SK-N-SH (cell line): ENCODE data around the gene CCDC148. TPM values are rescaled to one million over a fixed set of nuclear protein-coding genes. Genes with fewer than 3 reads are reported as not detected.

Experiments used
- CTCF ChIA-PET: fragments of 300-600, 350-600 bp; formaldehyde crosslinking; extraction: SDS; loops from one replicate; lab custom pipeline; 2021; lab: Yijun Ruan, JAX
- POLR2A ChIA-PET: fragments of 350-600 bp; sonication (Branson Sonifier 250); formaldehyde crosslinking; extraction: SDS; loops from one replicate; lab custom pipeline; 2020; ENCODE audit warnings: antibody characterized with exemption, inconsistent platforms; lab: Yijun Ruan, JAX
- DNase-seq: peaks from one replicate; pipeline ENCODE4 v3.0.0; 2012
- H2AFZ ChIP-seq: fragments of 200-600 bp; sonication (generic); 2 replicates; pipeline ENCODE4 v1.8.1; 2016; ENCODE audit warnings: antibody characterized with exemption, mild to moderate bottlenecking, low read depth
- H3F3A ChIP-seq: fragments of 200-600 bp; sonication (generic); replicated peaks from 2 replicates; pipeline ENCODE3; 2016; ENCODE audit warnings: antibody characterized with exemption, mild to moderate bottlenecking; ENCODE audit not compliant: insufficient read depth
- H3K27ac ChIP-seq, 2 experiments: fragments of 200-500 bp in 1 of 2; fragments of 200-600 bp in 1 of 2; sonication (Bioruptor generic) in 1 of 2; sonication (generic), shearing (Covaris generic) in 1 of 2; 2 replicates each; pipeline versions ENCODE4 v1.5.1 to v1.6.1; 2014 to 2016; ENCODE audit warnings: low read depth in 2 of 2, inconsistent platforms in 1 of 2, low read length in 1 of 2, mild to moderate bottlenecking in 1 of 2, mixed read lengths in 1 of 2
- H3K27me3 ChIP-seq: fragments of 200-600 bp; sonication (generic), shearing (Covaris generic); 2 replicates; pipeline ENCODE4 v1.6.1; 2016; ENCODE audit warnings: mixed run types; ENCODE audit not compliant: insufficient read depth
- H3K36me3 ChIP-seq, 2 experiments: fragments of 200-500 bp in 1 of 2; fragments of 200-600 bp in 1 of 2; sonication (Bioruptor generic) in 1 of 2; sonication (generic) in 1 of 2; replicated peaks in 1 of 2; 2 replicates each; pipeline versions ENCODE3 to v1.5.1; 2014 to 2016; ENCODE audit warnings: low read length in 1 of 2, mild to moderate bottlenecking in 1 of 2; ENCODE audit not compliant: insufficient read depth in 2 of 2, control insufficient read depth in 1 of 2
- H3K4me1 ChIP-seq, 2 experiments: fragments of 200-500 bp in 1 of 2; fragments of 200-600 bp in 1 of 2; sonication (Bioruptor generic) in 1 of 2; sonication (generic), shearing (Covaris generic) in 1 of 2; 2 replicates each; pipeline versions ENCODE4 v1.5.1 to v1.6.1; 2014 to 2016; ENCODE audit warnings: low read depth in 1 of 2, low read length in 1 of 2, mixed run types in 1 of 2; ENCODE audit not compliant: insufficient read depth in 2 of 2, control insufficient read depth in 1 of 2
- H3K4me2 ChIP-seq: fragments of 200-600 bp; sonication (generic), shearing (Covaris generic); 2 replicates; pipeline ENCODE4 v1.6.1; 2017; ENCODE audit warnings: mixed run types
- H3K4me3 ChIP-seq, 2 experiments: fragments of 200-500 bp in 1 of 2; fragments of 200-600 bp in 1 of 2; sonication (Bioruptor generic) in 1 of 2; sonication (generic), shearing (Covaris generic) in 1 of 2; 2 replicates each; pipeline versions ENCODE4 v1.5.1 to v1.8.1; 2014 to 2016; ENCODE audit warnings: low read depth in 2 of 2, inconsistent platforms in 1 of 2, low read length in 1 of 2, mild to moderate bottlenecking in 1 of 2, mixed read lengths in 1 of 2, moderate library complexity in 1 of 2
- H3K79me2 ChIP-seq: fragments of 200-600 bp; sonication (generic); 2 replicates; pipeline ENCODE4 v1.8.1; 2017; ENCODE audit warnings: mild to moderate bottlenecking; ENCODE audit not compliant: insufficient read depth
- H3K9ac ChIP-seq: fragments of 200-600 bp; sonication (generic); 2 replicates; pipeline ENCODE4 v1.6.1; 2017; ENCODE audit warnings: mixed run types
- H3K9me2 ChIP-seq: fragments of 200-600 bp; sonication (generic); 2 replicates; pipeline ENCODE4 v1.6.1; 2017; ENCODE audit warnings: mixed run types
- H3K9me3 ChIP-seq: fragments of 200-600 bp; sonication (generic); 2 replicates; pipeline ENCODE4 v1.6.1; 2017; ENCODE audit warnings: mixed run types, mild to moderate bottlenecking, moderate library complexity
- H4K20me1 ChIP-seq: fragments of 200-600 bp; sonication (generic); 2 replicates; pipeline ENCODE4 v1.6.1; 2017; ENCODE audit warnings: mild to moderate bottlenecking, mixed run types; ENCODE audit not compliant: insufficient read depth
- CHD2 ChIP-seq: fragments of 150-350 bp; IDR thresholded peaks from 2 replicates; pipeline ENCODE4 v1.6.1; 2018; ENCODE audit warnings: low read length; ENCODE audit not compliant: partially characterized antibody
- ELF1 ChIP-seq: IDR thresholded peaks from 2 replicates; pipeline ENCODE4 v1.4.0; 2012
- EZH2phosphoT487 ChIP-seq: fragments of 200-600 bp; sonication (generic); IDR thresholded peaks from 2 replicates; pipeline ENCODE4 v1.6.1; 2017; ENCODE audit warnings: low read depth, mixed run types, mild to moderate bottlenecking, antibody characterized with exemption, moderate library complexity, borderline replicate concordance
- FOXJ3 ChIP-seq: sonication (generic); formaldehyde crosslinking; IDR thresholded peaks from 2 replicates; pipeline ENCODE4 v1.5.1; 2020; ENCODE audit warnings: mild to moderate bottlenecking, missing genetic modification reagents
- GABPA ChIP-seq: IDR thresholded peaks from 2 replicates; pipeline ENCODE4 v1.4.0; 2012; ENCODE audit warnings: low read depth, mild to moderate bottlenecking
- IRF3 ChIP-seq: fragments of 150-350 bp; IDR thresholded peaks from 2 replicates; pipeline ENCODE4 v1.6.1; 2016; ENCODE audit warnings: mild to moderate bottlenecking, low read depth, low read length
- MEF2A ChIP-seq: IDR thresholded peaks from 2 replicates; pipeline ENCODE4 v1.4.0; 2012; ENCODE audit warnings: low read depth, borderline replicate concordance
- MXI1 ChIP-seq: IDR thresholded peaks from 2 replicates; pipeline ENCODE4 v1.6.1; 2012; ENCODE audit warnings: mild to moderate bottlenecking, low read depth, low read length, improper control_type of control experiment
- RXRA ChIP-seq: IDR thresholded peaks from 2 replicates; pipeline ENCODE4 v1.4.0; 2012; ENCODE audit warnings: low read depth, mild to moderate bottlenecking, borderline replicate concordance
- SIN3A ChIP-seq: IDR thresholded peaks from 2 replicates; pipeline ENCODE4 v1.6.1; 2012; ENCODE audit warnings: low read depth, mild to moderate bottlenecking, low read length, moderate library complexity, borderline replicate concordance
- SMC3 ChIP-seq: IDR thresholded peaks from 2 replicates; pipeline ENCODE4 v1.6.1; 2012; ENCODE audit warnings: low read depth, low read length, improper control_type of control experiment
- TAF1 ChIP-seq: IDR thresholded peaks from 2 replicates; pipeline ENCODE4 v1.6.1; 2012; ENCODE audit warnings: low read depth, mild to moderate bottlenecking, low read length, moderate library complexity, borderline replicate concordance
- TEAD4 ChIP-seq: IDR thresholded peaks from 2 replicates; pipeline ENCODE4 v1.4.0; 2012; ENCODE audit warnings: mild to moderate bottlenecking, borderline replicate concordance; ENCODE audit not compliant: insufficient read depth
- polyA plus RNA-seq, 3 experiments: library from polyadenylated mRNA; depleted of rRNA; stranded (reverse); fragments of >200 nt; gene quantifications; 2 replicates each; pipeline ENCODE4 v1.2.3, GENCODE V29; 2012
- TF ChIP-seq, protein P1 (sequence below): fragments of 150-350 bp; IDR thresholded peaks from 2 replicates; pipeline ENCODE4 v1.6.1; 2017; ENCODE audit warnings: antibody characterized with exemption, low read length, low read depth, borderline replicate concordance
- TF ChIP-seq, protein P2 (sequence below): IDR thresholded peaks from 2 replicates; pipeline ENCODE4 v1.4.0; 2012; ENCODE audit warnings: low read depth, borderline replicate concordance
- TF ChIP-seq, protein P3 (sequence below): fragments of 200-600 bp; sonication (generic); IDR thresholded peaks from 2 replicates; pipeline ENCODE4 v1.6.1; 2017; ENCODE audit warnings: antibody characterized with exemption, mild to moderate bottlenecking, moderate library complexity
- TF ChIP-seq, protein P4 (sequence below): IDR thresholded peaks from 2 replicates; pipeline ENCODE4 v1.4.0; 2012; ENCODE audit warnings: low read depth, borderline replicate concordance
- TF ChIP-seq, protein P5 (sequence below): IDR thresholded peaks from 2 replicates; pipeline ENCODE4 v1.6.1; 2012; ENCODE audit warnings: mild to moderate bottlenecking, low read depth, low read length, moderate library complexity

CCDC148 gene
- polyA plus RNA-seq, 1 of the 3 experiments (the other 2 are of a cell fraction), result 0.18 TPM

GRCh38 chr2:158339513-158339912, 117.0 kb downstream of the CCDC148 start:
- Histone ChIP-seq H3K4me1 (no peaks in the 10 kb centered on the region), H3K4me2 (no peak overlapping the region), H3K27me3 (no peaks in the 10 kb centered on the region), H2AFZ (no peak overlapping the region), H3K9me2 (no peaks in the 10 kb centered on the region), H3K9me3 (no peaks in the 10 kb centered on the region), H3F3A (no peaks in the 10 kb centered on the region), H3K4me3 (no peak overlapping the region), H4K20me1 (no peaks in the 10 kb centered on the region), H3K27ac (no peak overlapping the region), H3K9ac (no peak overlapping the region), H3K36me3 (no peaks in the 10 kb centered on the region), H3K79me2 (no peaks in the 10 kb centered on the region)
- CTCF ChIA-PET, result no interaction called here
- DNase-seq, result no peak
- TF ChIP-seq, protein P1, sequence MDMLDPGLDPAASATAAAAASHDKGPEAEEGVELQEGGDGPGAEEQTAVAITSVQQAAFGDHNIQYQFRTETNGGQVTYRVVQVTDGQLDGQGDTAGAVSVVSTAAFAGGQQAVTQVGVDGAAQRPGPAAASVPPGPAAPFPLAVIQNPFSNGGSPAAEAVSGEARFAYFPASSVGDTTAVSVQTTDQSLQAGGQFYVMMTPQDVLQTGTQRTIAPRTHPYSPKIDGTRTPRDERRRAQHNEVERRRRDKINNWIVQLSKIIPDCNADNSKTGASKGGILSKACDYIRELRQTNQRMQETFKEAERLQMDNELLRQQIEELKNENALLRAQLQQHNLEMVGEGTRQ, result no peak
- TF ChIP-seq TAF1 (no peak), GABPA (no peak), MXI1 (no peak), ELF1 (no peak), EZH2phosphoT487 (no peak), IRF3 (no peak)
- TF ChIP-seq, protein P2, sequence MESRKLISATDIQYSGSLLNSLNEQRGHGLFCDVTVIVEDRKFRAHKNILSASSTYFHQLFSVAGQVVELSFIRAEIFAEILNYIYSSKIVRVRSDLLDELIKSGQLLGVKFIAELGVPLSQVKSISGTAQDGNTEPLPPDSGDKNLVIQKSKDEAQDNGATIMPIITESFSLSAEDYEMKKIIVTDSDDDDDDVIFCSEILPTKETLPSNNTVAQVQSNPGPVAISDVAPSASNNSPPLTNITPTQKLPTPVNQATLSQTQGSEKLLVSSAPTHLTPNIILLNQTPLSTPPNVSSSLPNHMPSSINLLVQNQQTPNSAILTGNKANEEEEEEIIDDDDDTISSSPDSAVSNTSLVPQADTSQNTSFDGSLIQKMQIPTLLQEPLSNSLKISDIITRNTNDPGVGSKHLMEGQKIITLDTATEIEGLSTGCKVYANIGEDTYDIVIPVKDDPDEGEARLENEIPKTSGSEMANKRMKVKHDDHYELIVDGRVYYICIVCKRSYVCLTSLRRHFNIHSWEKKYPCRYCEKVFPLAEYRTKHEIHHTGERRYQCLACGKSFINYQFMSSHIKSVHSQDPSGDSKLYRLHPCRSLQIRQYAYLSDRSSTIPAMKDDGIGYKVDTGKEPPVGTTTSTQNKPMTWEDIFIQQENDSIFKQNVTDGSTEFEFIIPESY, result no peak
- POLR2A ChIA-PET, result no interaction called here

DNA sequence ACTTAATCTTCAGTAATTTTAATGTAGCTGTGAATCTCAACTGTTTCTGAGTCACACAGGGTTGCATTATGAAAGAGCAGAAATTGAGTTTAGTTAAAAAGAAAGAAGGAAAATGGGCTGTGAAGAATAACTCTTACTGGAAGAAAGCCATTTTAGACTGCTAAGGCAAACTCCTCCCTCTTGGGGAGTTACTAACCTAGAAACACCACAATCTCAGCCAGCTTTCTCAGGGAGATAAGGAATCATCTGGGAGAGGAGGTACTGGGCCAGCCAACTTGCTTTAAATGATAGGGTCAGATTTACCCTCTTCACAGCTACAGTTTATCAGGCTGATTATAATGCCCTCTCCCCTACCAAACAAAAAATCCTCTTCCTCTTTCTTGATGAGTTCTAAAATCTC, 119.5 kb downstream of the CCDC148 start:
- Histone ChIP-seq H2AFZ (no peak overlapping the region), H3K27me3 (no peaks in the 10 kb centered on the region), H3K4me3 (no peak overlapping the region), H3K9me3 (no peaks in the 10 kb centered on the region), H3K79me2 (no peaks in the 10 kb centered on the region), H3K4me1 (no peaks in the 10 kb centered on the region), H3K9me2 (no peaks in the 10 kb centered on the region), H3K36me3 (no peaks in the 10 kb centered on the region), H3K9ac (no peak overlapping the region), H3K4me2 (no peak overlapping the region), H3K27ac (no peak overlapping the region), H3F3A (no peaks in the 10 kb centered on the region), H4K20me1 (no peaks in the 10 kb centered on the region)
- DNase-seq, result no peak
- ChIA-PET CTCF (interaction anchor here (1.3 kb wide), 1 partner anchor 9 kb away, joined by 3 read pairs; no protein-coding TSS in a partner anchor), POLR2A (no interaction called here)
- no peak for TF ChIP-seq RXRA
- no peak for TF ChIP-seq ELF1
- no peak for TF ChIP-seq TEAD4
- TF ChIP-seq SIN3A, result no peak
- no peak for TF ChIP-seq MEF2A
- no peak for TF ChIP-seq SMC3
- TF ChIP-seq FOXJ3 (CRISPR knock-in tag), result no peak
- TF ChIP-seq CHD2, result no peak
- TF ChIP-seq, protein P3, sequence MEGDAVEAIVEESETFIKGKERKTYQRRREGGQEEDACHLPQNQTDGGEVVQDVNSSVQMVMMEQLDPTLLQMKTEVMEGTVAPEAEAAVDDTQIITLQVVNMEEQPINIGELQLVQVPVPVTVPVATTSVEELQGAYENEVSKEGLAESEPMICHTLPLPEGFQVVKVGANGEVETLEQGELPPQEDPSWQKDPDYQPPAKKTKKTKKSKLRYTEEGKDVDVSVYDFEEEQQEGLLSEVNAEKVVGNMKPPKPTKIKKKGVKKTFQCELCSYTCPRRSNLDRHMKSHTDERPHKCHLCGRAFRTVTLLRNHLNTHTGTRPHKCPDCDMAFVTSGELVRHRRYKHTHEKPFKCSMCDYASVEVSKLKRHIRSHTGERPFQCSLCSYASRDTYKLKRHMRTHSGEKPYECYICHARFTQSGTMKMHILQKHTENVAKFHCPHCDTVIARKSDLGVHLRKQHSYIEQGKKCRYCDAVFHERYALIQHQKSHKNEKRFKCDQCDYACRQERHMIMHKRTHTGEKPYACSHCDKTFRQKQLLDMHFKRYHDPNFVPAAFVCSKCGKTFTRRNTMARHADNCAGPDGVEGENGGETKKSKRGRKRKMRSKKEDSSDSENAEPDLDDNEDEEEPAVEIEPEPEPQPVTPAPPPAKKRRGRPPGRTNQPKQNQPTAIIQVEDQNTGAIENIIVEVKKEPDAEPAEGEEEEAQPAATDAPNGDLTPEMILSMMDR, result no peak
- TF ChIP-seq, protein P4, sequence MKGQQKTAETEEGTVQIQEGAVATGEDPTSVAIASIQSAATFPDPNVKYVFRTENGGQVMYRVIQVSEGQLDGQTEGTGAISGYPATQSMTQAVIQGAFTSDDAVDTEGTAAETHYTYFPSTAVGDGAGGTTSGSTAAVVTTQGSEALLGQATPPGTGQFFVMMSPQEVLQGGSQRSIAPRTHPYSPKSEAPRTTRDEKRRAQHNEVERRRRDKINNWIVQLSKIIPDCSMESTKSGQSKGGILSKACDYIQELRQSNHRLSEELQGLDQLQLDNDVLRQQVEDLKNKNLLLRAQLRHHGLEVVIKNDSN, result no peak
- TF ChIP-seq, protein P5, sequence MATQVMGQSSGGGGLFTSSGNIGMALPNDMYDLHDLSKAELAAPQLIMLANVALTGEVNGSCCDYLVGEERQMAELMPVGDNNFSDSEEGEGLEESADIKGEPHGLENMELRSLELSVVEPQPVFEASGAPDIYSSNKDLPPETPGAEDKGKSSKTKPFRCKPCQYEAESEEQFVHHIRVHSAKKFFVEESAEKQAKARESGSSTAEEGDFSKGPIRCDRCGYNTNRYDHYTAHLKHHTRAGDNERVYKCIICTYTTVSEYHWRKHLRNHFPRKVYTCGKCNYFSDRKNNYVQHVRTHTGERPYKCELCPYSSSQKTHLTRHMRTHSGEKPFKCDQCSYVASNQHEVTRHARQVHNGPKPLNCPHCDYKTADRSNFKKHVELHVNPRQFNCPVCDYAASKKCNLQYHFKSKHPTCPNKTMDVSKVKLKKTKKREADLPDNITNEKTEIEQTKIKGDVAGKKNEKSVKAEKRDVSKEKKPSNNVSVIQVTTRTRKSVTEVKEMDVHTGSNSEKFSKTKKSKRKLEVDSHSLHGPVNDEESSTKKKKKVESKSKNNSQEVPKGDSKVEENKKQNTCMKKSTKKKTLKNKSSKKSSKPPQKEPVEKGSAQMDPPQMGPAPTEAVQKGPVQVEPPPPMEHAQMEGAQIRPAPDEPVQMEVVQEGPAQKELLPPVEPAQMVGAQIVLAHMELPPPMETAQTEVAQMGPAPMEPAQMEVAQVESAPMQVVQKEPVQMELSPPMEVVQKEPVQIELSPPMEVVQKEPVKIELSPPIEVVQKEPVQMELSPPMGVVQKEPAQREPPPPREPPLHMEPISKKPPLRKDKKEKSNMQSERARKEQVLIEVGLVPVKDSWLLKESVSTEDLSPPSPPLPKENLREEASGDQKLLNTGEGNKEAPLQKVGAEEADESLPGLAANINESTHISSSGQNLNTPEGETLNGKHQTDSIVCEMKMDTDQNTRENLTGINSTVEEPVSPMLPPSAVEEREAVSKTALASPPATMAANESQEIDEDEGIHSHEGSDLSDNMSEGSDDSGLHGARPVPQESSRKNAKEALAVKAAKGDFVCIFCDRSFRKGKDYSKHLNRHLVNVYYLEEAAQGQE, result no peak
